H9 (cell line): ENCODE data around the gene RBMS3. TPM values are rescaled to one million over a fixed set of nuclear protein-coding genes. Genes with fewer than 3 reads are reported as not detected.

Experiments
- DNase-seq: peaks from one replicate; pipeline ENCODE4 v3.0.0-alpha.2; 2017
- H2AFZ ChIP-seq: one replicate; pipeline ENCODE4 v1.6.1; 2013; ENCODE audit warnings: mild to moderate bottlenecking, low read length, control low read depth, moderate library complexity
- H2AK5ac ChIP-seq: 2 replicates; pipeline ENCODE4 v1.6.1; 2013; ENCODE audit warnings: low read length, control low read depth, mixed read lengths; ENCODE audit not compliant: insufficient read length
- H2BK120ac ChIP-seq: one replicate; pipeline ENCODE4 v1.6.1; 2013; ENCODE audit warnings: low read depth, mild to moderate bottlenecking, low read length, control low read depth, inconsistent platforms; ENCODE audit not compliant: poor library complexity, severe bottlenecking
- H2BK12ac ChIP-seq: 2 replicates; pipeline ENCODE4 v1.6.1; 2013; ENCODE audit warnings: low read length, control low read depth, mixed read lengths, low read depth; ENCODE audit not compliant: insufficient read length
- H2BK15ac ChIP-seq: 2 replicates; pipeline ENCODE4 v1.6.1; 2013; ENCODE audit warnings: low read depth, low read length, control low read depth
- H2BK20ac ChIP-seq: one replicate; pipeline ENCODE4 v1.6.1; 2013; ENCODE audit warnings: low read depth, mild to moderate bottlenecking, low read length, control low read depth, inconsistent platforms; ENCODE audit not compliant: poor library complexity, severe bottlenecking
- H2BK5ac ChIP-seq: 2 replicates; pipeline ENCODE4 v1.6.1; 2013; ENCODE audit warnings: low read length, control low read depth, mixed read lengths; ENCODE audit not compliant: insufficient read length
- H3K14ac ChIP-seq: 2 replicates; pipeline ENCODE4 v1.6.1; 2013; ENCODE audit warnings: low read length, control low read depth; ENCODE audit not compliant: insufficient read depth
- H3K18ac ChIP-seq: 2 replicates; pipeline ENCODE4 v1.6.1; 2013; ENCODE audit warnings: low read depth, mild to moderate bottlenecking, mixed read lengths, low read length, control low read depth; ENCODE audit not compliant: insufficient read length
- H3K23ac ChIP-seq: 2 replicates; pipeline ENCODE4 v1.6.1; 2013; ENCODE audit warnings: low read length, control low read depth, mixed read lengths, low read depth; ENCODE audit not compliant: insufficient read length
- H3K23me2 ChIP-seq: 2 replicates; pipeline ENCODE4 v1.6.1; 2013; ENCODE audit warnings: low read depth, mild to moderate bottlenecking, mixed read lengths, low read length, control low read depth; ENCODE audit not compliant: insufficient read length, poor library complexity, severe bottlenecking
- H3K27ac ChIP-seq: 2 replicates; pipeline ENCODE4 v1.5.1; 2013; ENCODE audit warnings: low read length, control low read depth, mixed read lengths, low read depth; ENCODE audit not compliant: insufficient read length
- H3K27me3 ChIP-seq: 2 replicates; pipeline ENCODE4 v1.6.1; 2013; ENCODE audit warnings: low read length, control low read depth, inconsistent platforms; ENCODE audit not compliant: insufficient read depth
- H3K4ac ChIP-seq: 2 replicates; pipeline ENCODE4 v1.6.1; 2013; ENCODE audit warnings: low read depth, mild to moderate bottlenecking, control low read depth, inconsistent platforms, low read length, moderate library complexity
- H3K4me1 ChIP-seq: 2 replicates; pipeline ENCODE4 v1.6.1; 2013; ENCODE audit warnings: low read length, control low read depth, inconsistent platforms; ENCODE audit not compliant: insufficient read depth
- H3K4me2 ChIP-seq: 2 replicates; pipeline ENCODE4 v1.6.1; 2013; ENCODE audit warnings: low read length, control low read depth, mixed read lengths; ENCODE audit not compliant: insufficient read length, insufficient read depth
- H3K56ac ChIP-seq: 2 replicates; pipeline ENCODE4 v1.6.1; 2013; ENCODE audit warnings: low read depth, mild to moderate bottlenecking, mixed read lengths, low read length, control low read depth; ENCODE audit not compliant: insufficient read length
- H3K79me1 ChIP-seq: 2 replicates; pipeline ENCODE4 v1.6.1; 2013; ENCODE audit warnings: low read depth, mild to moderate bottlenecking, moderate library complexity, low read length, control low read depth, inconsistent platforms; ENCODE audit not compliant: insufficient read depth, poor library complexity, severe bottlenecking
- H3K79me2 ChIP-seq: 2 replicates; pipeline ENCODE4 v1.6.1; 2013; ENCODE audit warnings: low read length, control low read depth, inconsistent platforms; ENCODE audit not compliant: insufficient read depth
- H3K9ac ChIP-seq: 2 replicates; pipeline ENCODE4 v1.6.1; 2013; ENCODE audit warnings: low read length, control low read depth, mixed read lengths; ENCODE audit not compliant: insufficient read length; ENCODE audit errors: extremely low read depth
- H3K9me3 ChIP-seq: one replicate; pipeline ENCODE4 v1.6.1; 2013; ENCODE audit warnings: low read depth, low read length, inconsistent platforms; ENCODE audit not compliant: control insufficient read depth
- H3T11ph ChIP-seq: one replicate; pipeline ENCODE4 v1.6.1; 2013; ENCODE audit warnings: mild to moderate bottlenecking, low read length, control low read depth, inconsistent platforms
- H4K20me1 ChIP-seq: one replicate; pipeline ENCODE4 v1.6.1; 2013; ENCODE audit not compliant: control insufficient read depth, insufficient read length, insufficient read depth
- H4K5ac ChIP-seq: 2 replicates; pipeline ENCODE4 v1.6.1; 2013; ENCODE audit warnings: low read depth, mild to moderate bottlenecking, mixed read lengths, low read length, control low read depth; ENCODE audit not compliant: insufficient read length
- H4K8ac ChIP-seq: replicated peaks from 2 replicates; pipeline ENCODE4 v1.6.1; 2013; ENCODE audit warnings: low read length, control low read depth, mixed read lengths, low read depth; ENCODE audit not compliant: insufficient read length
- H4K91ac ChIP-seq: 2 replicates; pipeline ENCODE4 v1.6.1; 2013; ENCODE audit warnings: low read depth, mild to moderate bottlenecking, moderate library complexity, mixed read lengths, low read length, control low read depth; ENCODE audit not compliant: insufficient read length
- H3K27ac Mint-ChIP-seq, 3 experiments: 2 replicates in 2 of 3; 3 replicates in 1 of 3; pipeline ENCODE4 v1.8.0; 2020 to 2021; ENCODE audit warnings: mixed read lengths in 3 of 3, mild to moderate bottlenecking in 1 of 3, moderate library complexity in 1 of 3
- H3K27me3 Mint-ChIP-seq: 2 replicates; pipeline ENCODE4 v1.8.0; 2021; ENCODE audit warnings: low read depth, mild to moderate bottlenecking, moderate library complexity, mixed read lengths
- H3K36me3 Mint-ChIP-seq, 3 experiments: 2 replicates in 2 of 3; 3 replicates in 1 of 3; pipeline ENCODE4 v1.8.0; 2020 to 2021; ENCODE audit warnings: low read depth in 3 of 3, mixed read lengths in 3 of 3; ENCODE audit not compliant: insufficient read depth in 1 of 3
- H3K4me1 Mint-ChIP-seq, 2 experiments: 2 replicates each; pipeline ENCODE4 v1.8.0; 2020; ENCODE audit warnings: mixed read lengths in 2 of 2
- H3K4me3 Mint-ChIP-seq, 2 experiments: 2 replicates in 1 of 2; 3 replicates in 1 of 2; pipeline ENCODE4 v1.8.0; 2020 to 2021; ENCODE audit warnings: mild to moderate bottlenecking in 2 of 2, mixed read lengths in 2 of 2, moderate library complexity in 1 of 2
- H3K9me3 Mint-ChIP-seq, 2 experiments: 2 replicates in 1 of 2; 3 replicates in 1 of 2; pipeline ENCODE4 v1.8.0; 2020; ENCODE audit warnings: mild to moderate bottlenecking in 2 of 2, mixed read lengths in 2 of 2, moderate library complexity in 1 of 2
- WGBS: extraction: QIAGEN DNeasy Blood & Tissue Kit; methylation state at CpG from one replicate; pipeline ENCODE4 v1.1.7; 2013; ENCODE audit warnings: missing lambda C conversion rate, low lambda C conversion rate, mixed read lengths; ENCODE audit not compliant: insufficient read length; ENCODE audit errors: extremely low coverage; 5-methylcytosine and 5-hydroxymethylcytosine counted together
- total RNA-seq: library from RNA; stranded (reverse); gene quantifications from 2 replicates; pipeline ENCODE4 v1.2.1, GENCODE V29; 2021
- TF ChIP-seq, protein P1 (sequence below): fragments of 200-600 bp; sonication (generic); conservative IDR thresholded peaks from 3 replicates; pipeline ENCODE4 v1.8.0; 2021; ENCODE audit warnings: antibody characterized with exemption, mild to moderate bottlenecking

The RBMS3 gene
- total RNA-seq, 1 experiment from 2014 or later: 8.1 TPM

- H3T11ph ChIP-seq: no peak overlapping the region
- H4K8ac ChIP-seq: no peak overlapping the region
- no peak overlapping the region for H4K91ac ChIP-seq
- H3K4me2 ChIP-seq: no peak overlapping the region
- H3K27ac ChIP-seq: no peak overlapping the region
- H3K4me3 Mint-ChIP-seq: no peak overlapping the region
- no peak overlapping the region for H2BK15ac ChIP-seq
- H3K27me3 ChIP-seq: no peaks in the 10 kb centered on the region
- no peak overlapping the region for H3K18ac ChIP-seq
- H2BK12ac ChIP-seq: no peak overlapping the region
- no peak overlapping the region for H4K5ac ChIP-seq
- H3K23me2 ChIP-seq: no peaks in the 10 kb centered on the region
- no peak overlapping the region for H3K23ac ChIP-seq
- no peak overlapping the region for H3K56ac ChIP-seq
- H3K79me1 ChIP-seq: no peaks in the 10 kb centered on the region
- no peak overlapping the region for H2BK20ac ChIP-seq
- no peak overlapping the region for H2AK5ac ChIP-seq
- no CpG with 5 or more reads among the region's 7 CpGs for WGBS
- no peak overlapping the region for H3K27ac Mint-ChIP-seq
- H2BK5ac ChIP-seq: no peak overlapping the region
- no peaks in the 10 kb centered on the region for H3K36me3 Mint-ChIP-seq
- H3K4ac ChIP-seq: no peak overlapping the region
- TF ChIP-seq, protein P1, sequence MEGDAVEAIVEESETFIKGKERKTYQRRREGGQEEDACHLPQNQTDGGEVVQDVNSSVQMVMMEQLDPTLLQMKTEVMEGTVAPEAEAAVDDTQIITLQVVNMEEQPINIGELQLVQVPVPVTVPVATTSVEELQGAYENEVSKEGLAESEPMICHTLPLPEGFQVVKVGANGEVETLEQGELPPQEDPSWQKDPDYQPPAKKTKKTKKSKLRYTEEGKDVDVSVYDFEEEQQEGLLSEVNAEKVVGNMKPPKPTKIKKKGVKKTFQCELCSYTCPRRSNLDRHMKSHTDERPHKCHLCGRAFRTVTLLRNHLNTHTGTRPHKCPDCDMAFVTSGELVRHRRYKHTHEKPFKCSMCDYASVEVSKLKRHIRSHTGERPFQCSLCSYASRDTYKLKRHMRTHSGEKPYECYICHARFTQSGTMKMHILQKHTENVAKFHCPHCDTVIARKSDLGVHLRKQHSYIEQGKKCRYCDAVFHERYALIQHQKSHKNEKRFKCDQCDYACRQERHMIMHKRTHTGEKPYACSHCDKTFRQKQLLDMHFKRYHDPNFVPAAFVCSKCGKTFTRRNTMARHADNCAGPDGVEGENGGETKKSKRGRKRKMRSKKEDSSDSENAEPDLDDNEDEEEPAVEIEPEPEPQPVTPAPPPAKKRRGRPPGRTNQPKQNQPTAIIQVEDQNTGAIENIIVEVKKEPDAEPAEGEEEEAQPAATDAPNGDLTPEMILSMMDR: no peak
- no peaks in the 10 kb centered on the region for H4K20me1 ChIP-seq
- DNase-seq: no peak
- H3K14ac ChIP-seq: no peak overlapping the region
- H3K9me3 Mint-ChIP-seq: no peaks in the 10 kb centered on the region; a peak in 1 of 5 replicates
- no peaks in the 10 kb centered on the region for H3K4me1 ChIP-seq
- no peaks in the 10 kb centered on the region for H3K9me3 ChIP-seq
- no peaks in the 10 kb centered on the region for H3K79me2 ChIP-seq
- H2BK120ac ChIP-seq: no peak overlapping the region
- no peaks in the 10 kb centered on the region for H3K27me3 Mint-ChIP-seq
- no peaks in the 10 kb centered on the region for H3K4me1 Mint-ChIP-seq
- H2AFZ ChIP-seq: no peak overlapping the region
- no peak overlapping the region for H3K9ac ChIP-seq
Measured at GRCh38 chr3:29898171-29898965, 617.5 kb downstream of the RBMS3 start.
